Endothelial cell (in vitro differentiated cells): ENCODE results near the gene CTAGE8. TPM values are rescaled to one million over a fixed set of nuclear protein-coding genes. Genes with fewer than 3 reads are reported as not detected.
"Not testable (repeated sequence)": the region's sequence is repeated elsewhere in the genome, so short reads cannot be mapped to it uniquely, and the experiment has no call there.

Experiments
- DNase-seq: peaks from one replicate; pipeline ENCODE4 v3.0.0; 2021; ENCODE audit warnings: low spot score
- H3K27ac Mint-ChIP-seq: one replicate; pipeline ENCODE4 v1.8.0; 2021; ENCODE audit warnings: mixed read lengths, inconsistent platforms; ENCODE audit not compliant: unreplicated experiment
- H3K27me3 Mint-ChIP-seq: one replicate; pipeline ENCODE4 v1.8.0; 2021; ENCODE audit warnings: mild to moderate bottlenecking, moderate library complexity, mixed read lengths, inconsistent platforms; ENCODE audit not compliant: unreplicated experiment
- H3K36me3 Mint-ChIP-seq: one replicate; pipeline ENCODE4 v1.8.0; 2021; ENCODE audit warnings: mild to moderate bottlenecking, low read depth, mixed read lengths, inconsistent platforms; ENCODE audit not compliant: unreplicated experiment
- H3K4me1 Mint-ChIP-seq: one replicate; pipeline ENCODE4 v1.8.0; 2021; ENCODE audit warnings: mild to moderate bottlenecking, mixed read lengths, inconsistent platforms; ENCODE audit not compliant: unreplicated experiment
- H3K4me3 Mint-ChIP-seq: one replicate; pipeline ENCODE4 v1.8.0; 2021; ENCODE audit warnings: mild to moderate bottlenecking, mixed read lengths, inconsistent platforms; ENCODE audit not compliant: unreplicated experiment
- H3K9me3 Mint-ChIP-seq: one replicate; pipeline ENCODE4 v1.8.0; 2021; ENCODE audit warnings: mixed read lengths, inconsistent platforms; ENCODE audit not compliant: unreplicated experiment
- total RNA-seq: library from RNA; stranded (reverse); fragmentation: NEBNext Ultra II Directional; extraction: Animal tissue kit (Norgen Biotek cat#: 25700); gene quantifications from one replicate; pipeline ENCODE4 v1.2.1, GENCODE V29; 2021; ENCODE audit not compliant: unreplicated experiment
- TF ChIP-seq, protein P1 (sequence below): fragments of 200-600 bp; sonication (generic); IDR thresholded peaks from one replicate; pipeline ENCODE4 v1.5.0; 2021; ENCODE audit warnings: antibody characterized with exemption; ENCODE audit not compliant: unreplicated experiment

Gene CTAGE8
- total RNA-seq, 1 donor from 2014 or later, result 0.80 TPM

DNA sequence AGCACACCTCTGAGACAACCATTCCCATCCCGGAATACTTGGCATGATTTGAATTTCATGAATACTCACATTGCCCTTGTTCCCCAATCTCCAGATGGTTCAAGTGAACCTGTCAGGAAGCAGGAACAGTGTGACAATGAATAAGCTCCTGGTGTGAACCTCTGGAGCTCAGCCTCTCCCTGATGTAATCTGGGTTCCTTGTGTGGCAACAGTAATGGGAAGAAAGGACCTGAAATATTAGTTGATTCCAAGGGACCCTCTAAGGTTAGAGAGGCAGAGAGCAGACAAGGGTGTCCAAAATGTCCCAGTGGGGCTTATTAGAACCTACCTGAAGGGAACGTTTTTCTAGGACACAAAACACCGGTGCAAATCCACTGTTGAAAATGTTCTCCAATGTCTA lies 13.0 kb downstream of the CTAGE8 start:
- DNase-seq, result no peak
- TF ChIP-seq, protein P1, sequence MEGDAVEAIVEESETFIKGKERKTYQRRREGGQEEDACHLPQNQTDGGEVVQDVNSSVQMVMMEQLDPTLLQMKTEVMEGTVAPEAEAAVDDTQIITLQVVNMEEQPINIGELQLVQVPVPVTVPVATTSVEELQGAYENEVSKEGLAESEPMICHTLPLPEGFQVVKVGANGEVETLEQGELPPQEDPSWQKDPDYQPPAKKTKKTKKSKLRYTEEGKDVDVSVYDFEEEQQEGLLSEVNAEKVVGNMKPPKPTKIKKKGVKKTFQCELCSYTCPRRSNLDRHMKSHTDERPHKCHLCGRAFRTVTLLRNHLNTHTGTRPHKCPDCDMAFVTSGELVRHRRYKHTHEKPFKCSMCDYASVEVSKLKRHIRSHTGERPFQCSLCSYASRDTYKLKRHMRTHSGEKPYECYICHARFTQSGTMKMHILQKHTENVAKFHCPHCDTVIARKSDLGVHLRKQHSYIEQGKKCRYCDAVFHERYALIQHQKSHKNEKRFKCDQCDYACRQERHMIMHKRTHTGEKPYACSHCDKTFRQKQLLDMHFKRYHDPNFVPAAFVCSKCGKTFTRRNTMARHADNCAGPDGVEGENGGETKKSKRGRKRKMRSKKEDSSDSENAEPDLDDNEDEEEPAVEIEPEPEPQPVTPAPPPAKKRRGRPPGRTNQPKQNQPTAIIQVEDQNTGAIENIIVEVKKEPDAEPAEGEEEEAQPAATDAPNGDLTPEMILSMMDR, result no peak
- Mint-ChIP-seq H3K36me3 (no peaks in the 10 kb centered on the region), H3K27ac (peak overlapping the region; percentile 83), H3K4me1 (peaks cover 12% of the 10 kb centered on the region), H3K9me3 (no peaks in the 10 kb centered on the region), H3K27me3 (peaks cover 3% of the 10 kb centered on the region), H3K4me3 (no peak overlapping the region)

DNA sequence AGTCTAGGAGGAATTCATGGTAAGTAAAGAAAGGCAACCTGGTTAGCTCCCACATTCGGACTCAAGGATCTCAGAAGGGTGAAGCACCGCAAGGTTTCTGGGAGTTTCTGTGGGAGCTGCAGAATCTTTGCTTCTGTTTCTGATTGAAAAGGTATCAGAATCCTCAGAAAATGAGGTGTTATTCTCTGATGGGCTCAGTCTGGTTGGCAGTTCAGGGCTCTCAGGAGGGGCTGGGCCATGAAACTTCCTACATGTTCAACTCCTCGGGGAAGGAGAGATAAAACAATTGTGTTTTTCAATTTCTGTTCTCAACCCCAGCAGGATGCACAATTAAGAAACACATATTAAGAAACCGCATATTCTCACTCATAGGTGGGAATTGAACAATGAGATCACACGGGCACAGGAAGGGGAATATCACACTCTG lies 13.6 kb downstream of the CTAGE8 start:
- H3K4me1 Mint-ChIP-seq, result peaks cover 12% of the 10 kb centered on the region
- DNase-seq, result no peak
- TF ChIP-seq, protein P1, result no peak
- H3K9me3 Mint-ChIP-seq, result no peaks in the 10 kb centered on the region
- H3K4me3 Mint-ChIP-seq, result no peak overlapping the region
- H3K36me3 Mint-ChIP-seq, result no peaks in the 10 kb centered on the region
- peaks cover 3% of the 10 kb centered on the region for H3K27me3 Mint-ChIP-seq
- H3K27ac Mint-ChIP-seq, result no peak overlapping the region

DNA sequence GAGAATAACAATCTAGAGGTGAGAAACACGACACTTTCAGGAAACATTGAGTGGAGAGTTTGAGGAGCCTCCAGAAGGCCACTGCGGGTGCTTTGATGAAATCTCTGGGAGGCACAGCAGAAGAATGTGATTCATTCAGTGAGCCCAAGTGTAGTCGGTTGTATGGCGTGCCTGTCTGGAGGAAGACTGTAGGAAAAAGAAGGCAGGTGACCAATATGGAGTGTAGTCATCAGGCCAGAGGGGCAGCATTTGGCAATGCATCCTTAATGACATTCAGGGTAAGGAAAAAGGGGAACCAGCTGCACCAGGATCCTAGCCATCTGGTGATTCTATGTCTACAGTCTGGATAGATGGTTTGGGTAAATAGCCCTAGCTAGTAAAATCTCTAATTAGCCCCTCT lies 16.8 kb downstream of the CTAGE8 start:
- H3K27ac Mint-ChIP-seq, DNase-seq, H3K36me3 Mint-ChIP-seq, H3K27me3 Mint-ChIP-seq, H3K4me3 Mint-ChIP-seq, H3K9me3 Mint-ChIP-seq: not testable (repeated sequence)
- peaks cover 12% of the 10 kb centered on the region for H3K4me1 Mint-ChIP-seq

DNA sequence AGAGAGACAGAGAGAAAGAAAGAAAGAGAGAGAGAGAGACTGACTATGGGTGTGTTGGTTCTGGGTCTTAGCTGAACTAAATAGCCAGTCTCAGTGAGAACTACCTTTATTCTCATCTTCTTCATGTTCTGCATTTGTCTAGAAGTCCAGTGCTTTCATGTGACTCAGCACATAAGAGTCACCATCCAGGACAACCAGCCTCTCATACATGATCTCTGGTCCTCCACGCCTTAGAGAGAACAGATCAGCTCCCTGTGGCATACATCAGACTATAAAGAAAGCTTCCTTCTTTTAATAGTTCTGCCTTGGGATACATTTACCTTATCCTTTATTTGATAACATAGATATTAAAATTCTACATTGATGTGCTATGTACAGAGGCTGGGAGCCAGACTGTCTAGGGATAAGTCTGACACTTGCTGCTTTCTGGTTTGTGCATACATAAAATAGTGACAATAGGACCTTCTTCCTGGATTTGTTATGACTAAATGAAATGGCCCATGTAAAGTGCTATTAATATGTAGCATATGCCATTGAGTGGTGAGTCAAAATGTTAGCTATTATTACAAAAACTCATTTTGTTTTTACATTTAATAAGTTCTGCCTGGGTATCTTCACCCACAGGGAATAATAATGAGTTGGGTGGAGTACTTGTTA lies 21.3 kb downstream of the CTAGE8 start:
- not testable (repeated sequence) for H3K36me3 Mint-ChIP-seq, H3K9me3 Mint-ChIP-seq, DNase-seq, H3K27me3 Mint-ChIP-seq, H3K4me3 Mint-ChIP-seq, H3K27ac Mint-ChIP-seq, H3K4me1 Mint-ChIP-seq

DNA sequence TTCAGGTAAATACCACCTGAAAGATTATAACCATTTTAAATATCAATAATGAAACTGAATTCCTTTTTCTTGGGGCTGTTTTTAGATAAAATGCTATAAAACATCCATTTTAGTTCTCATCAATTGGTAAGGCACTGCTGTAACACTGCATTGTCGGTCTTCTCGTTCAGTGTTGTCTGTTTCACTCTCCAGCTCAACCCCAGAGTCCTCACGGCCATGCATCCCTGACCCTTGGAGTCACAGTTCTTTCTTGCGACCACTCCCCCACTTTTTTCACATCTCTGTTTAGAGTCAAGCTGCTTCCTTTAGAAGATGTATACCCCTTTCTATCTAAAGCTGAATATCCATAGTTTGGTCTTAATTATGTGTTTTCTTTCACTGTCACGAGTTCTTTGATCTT lies 22.1 kb downstream of the CTAGE8 start:
- not testable (repeated sequence) for H3K4me3 Mint-ChIP-seq, H3K9me3 Mint-ChIP-seq, H3K27me3 Mint-ChIP-seq, H3K27ac Mint-ChIP-seq, H3K36me3 Mint-ChIP-seq, DNase-seq, H3K4me1 Mint-ChIP-seq

DNA sequence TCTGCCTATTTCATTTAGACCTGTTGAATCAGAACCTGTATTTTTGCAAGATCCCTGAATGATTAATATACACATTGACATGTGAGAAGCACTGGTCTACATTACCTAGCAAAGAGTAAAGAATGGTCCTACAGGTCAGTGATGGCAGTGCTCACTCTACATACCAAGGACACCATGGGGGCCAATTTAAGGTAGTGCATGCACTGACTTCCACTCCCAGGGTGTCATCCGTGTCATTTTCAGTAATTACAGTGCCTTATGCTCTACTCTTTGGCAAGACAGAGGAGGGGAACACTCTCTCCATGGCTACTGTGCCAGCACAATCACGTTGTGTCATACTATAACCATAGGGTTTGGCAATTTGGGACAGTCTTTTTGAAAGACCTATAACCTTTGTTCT lies 23.7 kb downstream of the CTAGE8 start:
- not testable (repeated sequence) for DNase-seq, H3K4me3 Mint-ChIP-seq, H3K36me3 Mint-ChIP-seq, H3K27ac Mint-ChIP-seq, H3K4me1 Mint-ChIP-seq, H3K9me3 Mint-ChIP-seq, H3K27me3 Mint-ChIP-seq

DNA sequence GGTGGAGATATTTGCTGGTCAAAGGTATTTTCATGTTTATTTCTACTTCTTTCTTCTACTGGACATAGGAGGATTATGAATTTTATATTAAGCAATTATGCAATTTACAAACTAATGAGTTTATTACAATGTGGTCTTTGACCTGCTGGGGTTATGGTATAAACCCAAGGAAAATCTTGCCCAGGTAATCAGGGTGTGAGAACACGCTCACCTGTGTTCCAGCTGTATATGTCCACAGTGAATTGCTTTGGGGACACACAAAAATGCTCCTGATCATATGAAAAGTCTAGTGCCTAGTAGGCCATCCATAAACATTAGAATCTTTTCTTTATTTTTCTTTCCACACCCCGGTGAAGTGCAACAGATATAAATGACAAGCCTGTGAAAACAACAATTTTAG lies 29.7 kb downstream of the CTAGE8 start, which contains the start of gene OR2A42:
Gene OR2A42, minus strand, starts transcription at position 241 of the 400 bp plus-strand sequence. CDS start 6,762 bp downstream, outside the sequence.
- H3K27me3 Mint-ChIP-seq, DNase-seq, H3K4me3 Mint-ChIP-seq, H3K36me3 Mint-ChIP-seq, H3K9me3 Mint-ChIP-seq, H3K4me1 Mint-ChIP-seq, H3K27ac Mint-ChIP-seq: not testable (repeated sequence)

DNA sequence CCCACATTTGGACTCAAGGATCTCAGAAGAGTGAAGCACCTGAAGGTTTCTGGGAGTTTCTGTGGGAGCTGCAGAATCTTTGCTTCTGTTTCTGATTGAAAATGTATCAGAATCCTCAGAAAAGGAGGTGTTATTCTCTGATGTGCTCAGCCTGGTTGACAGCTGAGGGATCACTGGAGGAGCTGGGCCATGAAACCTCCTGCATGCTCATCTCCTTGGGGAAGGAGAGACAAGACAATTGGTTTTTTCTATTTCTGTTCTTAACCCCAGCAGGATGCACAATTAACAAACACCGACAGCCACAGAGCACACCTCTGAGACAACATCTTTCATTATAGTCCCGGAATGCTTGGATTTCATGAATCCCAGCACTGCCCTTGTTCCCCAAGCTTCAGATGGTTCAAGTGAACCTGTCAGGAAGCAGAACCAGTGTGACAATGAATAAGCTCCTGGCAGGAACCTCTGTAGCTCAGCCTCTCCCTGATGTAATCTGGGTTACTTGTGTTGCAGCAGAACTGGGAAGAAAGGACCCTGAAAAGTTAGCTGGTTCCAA lies 30.5 kb downstream of the CTAGE8 start:
- H3K4me3 Mint-ChIP-seq, H3K36me3 Mint-ChIP-seq, H3K4me1 Mint-ChIP-seq, H3K27me3 Mint-ChIP-seq, H3K9me3 Mint-ChIP-seq, H3K27ac Mint-ChIP-seq, DNase-seq: not testable (repeated sequence)

DNA sequence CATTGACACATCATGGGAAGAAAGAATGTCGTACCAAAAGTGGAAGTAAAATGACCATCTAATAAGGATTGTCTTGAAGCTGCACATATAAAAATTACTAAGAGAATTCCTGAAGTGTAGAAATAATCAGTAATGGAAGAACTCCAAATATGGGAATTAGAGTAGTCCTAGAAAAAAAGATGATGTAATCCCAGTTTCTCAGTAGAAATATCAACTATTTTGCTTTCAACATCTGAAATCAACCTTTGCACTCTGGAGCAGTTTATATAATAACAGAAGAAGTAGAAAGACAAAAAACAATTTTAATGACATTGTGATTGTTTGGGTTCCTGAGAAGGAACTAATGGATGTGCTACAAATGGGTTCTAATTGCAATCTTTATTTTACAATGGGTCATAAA lies 36.0 kb downstream of the CTAGE8 start:
- not testable (repeated sequence) for H3K27ac Mint-ChIP-seq, H3K4me3 Mint-ChIP-seq, H3K9me3 Mint-ChIP-seq, H3K4me1 Mint-ChIP-seq, H3K36me3 Mint-ChIP-seq, DNase-seq, H3K27me3 Mint-ChIP-seq

DNA sequence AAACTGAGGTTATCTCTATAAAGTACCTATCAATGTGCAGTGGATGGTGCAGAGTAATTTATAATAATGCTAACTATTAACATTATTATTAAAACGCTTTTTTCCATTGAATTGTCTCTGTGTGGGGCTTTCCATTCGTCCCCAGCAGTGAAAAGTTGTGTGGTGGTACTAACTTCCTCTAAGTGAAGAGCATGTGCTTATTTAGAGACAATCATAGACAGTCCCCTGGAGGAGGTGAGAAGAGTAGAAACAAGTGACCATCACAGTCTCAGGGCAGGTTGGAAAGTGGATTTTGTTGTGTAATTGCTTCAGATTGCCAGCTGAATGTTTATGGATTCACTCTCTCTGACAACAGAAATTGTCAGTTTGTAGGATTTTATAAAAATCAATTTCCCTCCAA lies 38.1 kb downstream of the CTAGE8 start:
- not testable (repeated sequence) for H3K9me3 Mint-ChIP-seq

More for the DNA sequence above, 38.1 kb downstream of the CTAGE8 start:
- not testable (repeated sequence) for H3K4me3 Mint-ChIP-seq, H3K27ac Mint-ChIP-seq, H3K36me3 Mint-ChIP-seq, H3K27me3 Mint-ChIP-seq, H3K4me1 Mint-ChIP-seq, DNase-seq
